Measurements from ENCODE around the gene TAF8.

The TAF8 gene

DNA sequence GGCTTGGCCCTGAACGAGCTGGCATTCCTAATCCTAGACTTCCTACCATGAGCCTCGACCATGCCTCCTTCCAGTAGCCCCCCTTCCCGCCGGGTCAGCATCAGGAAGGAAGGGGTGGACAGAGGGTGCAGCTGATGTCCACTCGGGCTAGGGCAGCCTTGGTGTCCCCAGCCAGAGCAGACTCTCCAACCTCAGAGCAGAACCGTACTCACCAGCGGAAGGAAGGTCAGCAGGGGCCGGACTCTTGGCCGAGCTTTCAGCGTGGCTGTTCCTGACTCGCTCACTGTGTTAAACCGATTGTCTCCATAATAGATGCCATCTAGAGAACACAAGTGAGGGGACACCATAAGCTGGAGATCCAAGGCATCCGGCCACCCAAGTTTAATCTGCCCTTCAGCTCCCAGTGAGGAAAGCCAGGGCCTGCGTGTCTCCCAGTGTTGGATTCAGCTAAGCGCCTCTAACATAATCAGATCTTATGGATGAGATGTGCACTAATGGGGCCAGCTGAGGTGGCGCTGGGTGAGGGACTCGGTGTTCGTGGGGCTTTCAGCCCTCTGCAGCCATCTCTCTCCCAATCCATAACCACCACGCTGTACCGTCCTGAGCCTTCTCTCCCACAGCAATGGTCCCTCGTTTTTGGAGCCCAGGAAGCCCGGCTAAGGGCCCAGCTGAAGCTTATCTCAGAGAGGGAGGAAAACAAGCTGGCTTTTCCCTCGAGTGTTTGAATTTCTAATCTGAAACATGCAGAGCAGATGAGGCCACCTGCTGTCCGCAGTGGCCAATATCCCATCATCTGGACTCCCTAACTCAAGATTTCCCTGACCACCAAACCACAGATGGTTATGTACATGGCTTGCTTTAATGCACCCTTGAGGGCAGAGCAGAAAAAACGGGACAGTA lies 78.4 kb downstream of the TAF8 start:
- H3K9me3 ChIP-seq (ENCODE audit: low read length) = no peaks in the 10 kb centered on the region
- H3K79me2 ChIP-seq (ENCODE audit: insufficient read depth, low read length) = no peaks in the 10 kb centered on the region
- no peaks in the 10 kb centered on the region for H3F3A ChIP-seq (ENCODE audit: insufficient read depth, low read length)
- H3K4me1 ChIP-seq (ENCODE audit: insufficient read depth, low read length, severe bottlenecking) = no peaks in the 10 kb centered on the region
- no peak for TF ChIP-seq EZH2 (IDR thresholded peaks at IDR 0.05; ENCODE audit: borderline replicate concordance, low read length)
- TF ChIP-seq, protein P1, sequence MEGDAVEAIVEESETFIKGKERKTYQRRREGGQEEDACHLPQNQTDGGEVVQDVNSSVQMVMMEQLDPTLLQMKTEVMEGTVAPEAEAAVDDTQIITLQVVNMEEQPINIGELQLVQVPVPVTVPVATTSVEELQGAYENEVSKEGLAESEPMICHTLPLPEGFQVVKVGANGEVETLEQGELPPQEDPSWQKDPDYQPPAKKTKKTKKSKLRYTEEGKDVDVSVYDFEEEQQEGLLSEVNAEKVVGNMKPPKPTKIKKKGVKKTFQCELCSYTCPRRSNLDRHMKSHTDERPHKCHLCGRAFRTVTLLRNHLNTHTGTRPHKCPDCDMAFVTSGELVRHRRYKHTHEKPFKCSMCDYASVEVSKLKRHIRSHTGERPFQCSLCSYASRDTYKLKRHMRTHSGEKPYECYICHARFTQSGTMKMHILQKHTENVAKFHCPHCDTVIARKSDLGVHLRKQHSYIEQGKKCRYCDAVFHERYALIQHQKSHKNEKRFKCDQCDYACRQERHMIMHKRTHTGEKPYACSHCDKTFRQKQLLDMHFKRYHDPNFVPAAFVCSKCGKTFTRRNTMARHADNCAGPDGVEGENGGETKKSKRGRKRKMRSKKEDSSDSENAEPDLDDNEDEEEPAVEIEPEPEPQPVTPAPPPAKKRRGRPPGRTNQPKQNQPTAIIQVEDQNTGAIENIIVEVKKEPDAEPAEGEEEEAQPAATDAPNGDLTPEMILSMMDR (IDR thresholded peaks at IDR 0.05; ENCODE audit: low read length) = no peak
- H3K4me2 ChIP-seq (ENCODE audit: low read length) = no peak overlapping the region
- no peak overlapping the region for H3K27ac ChIP-seq (ENCODE audit: low read depth, low read length, poor library complexity, severe bottlenecking)
- H3K36me3 ChIP-seq (ENCODE audit: insufficient read depth, low read length) = no peaks in the 10 kb centered on the region
- H3K9ac ChIP-seq (ENCODE audit: low read length) = no peak overlapping the region
- H3K9me2 ChIP-seq (ENCODE audit: low read depth, low read length) = no peaks in the 10 kb centered on the region
- no peak overlapping the region for H2AFZ ChIP-seq (ENCODE audit: low read length)
- no peaks in the 10 kb centered on the region for H3K27me3 ChIP-seq (ENCODE audit: insufficient read depth, low read length)
- H3K4me3 ChIP-seq (ENCODE audit: low read depth, low read length, poor library complexity, severe bottlenecking) = no peak overlapping the region
- no peaks in the 10 kb centered on the region for H4K20me1 ChIP-seq (ENCODE audit: insufficient read depth, low read length)

DNA sequence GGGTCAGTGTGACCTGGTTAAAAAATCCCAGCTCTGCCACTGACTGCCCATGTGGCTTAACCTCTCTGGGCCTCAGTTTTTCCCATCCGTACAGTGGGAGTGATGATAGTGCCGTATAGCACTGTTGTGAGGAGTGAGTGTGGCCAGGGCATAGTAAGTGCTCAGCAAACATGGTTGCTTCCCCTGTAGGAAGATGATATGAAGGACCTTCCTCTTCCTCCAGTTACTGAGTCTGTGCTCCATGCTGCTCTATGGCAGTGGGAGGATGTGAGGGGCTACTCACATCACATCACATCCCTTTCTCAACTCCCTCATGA lies 79.0 kb downstream of the TAF8 start:
- no peak for TF ChIP-seq EZH2 (IDR thresholded peaks at IDR 0.05; ENCODE audit: borderline replicate concordance, low read length)
- TF ChIP-seq, protein P1 (IDR thresholded peaks at IDR 0.05; ENCODE audit: low read length) = no peak
- no peak overlapping the region for H2AFZ ChIP-seq (ENCODE audit: low read length)
- no peaks in the 10 kb centered on the region for H3K9me2 ChIP-seq (ENCODE audit: low read depth, low read length)
- no peaks in the 10 kb centered on the region for H3F3A ChIP-seq (ENCODE audit: insufficient read depth, low read length)
- no peak overlapping the region for H3K4me2 ChIP-seq (ENCODE audit: low read length)
- no peaks in the 10 kb centered on the region for H3K36me3 ChIP-seq (ENCODE audit: insufficient read depth, low read length)
- no peak overlapping the region for H3K9ac ChIP-seq (ENCODE audit: low read length)
- no peaks in the 10 kb centered on the region for H3K4me1 ChIP-seq (ENCODE audit: insufficient read depth, low read length, severe bottlenecking)
- no peaks in the 10 kb centered on the region for H3K27me3 ChIP-seq (ENCODE audit: insufficient read depth, low read length)
- no peak overlapping the region for H3K4me3 ChIP-seq (ENCODE audit: low read depth, low read length, poor library complexity, severe bottlenecking)
- no peaks in the 10 kb centered on the region for H4K20me1 ChIP-seq (ENCODE audit: insufficient read depth, low read length)
- H3K79me2 ChIP-seq (ENCODE audit: insufficient read depth, low read length) = no peaks in the 10 kb centered on the region
- H3K27ac ChIP-seq (ENCODE audit: low read depth, low read length, poor library complexity, severe bottlenecking) = no peak overlapping the region
- no peaks in the 10 kb centered on the region for H3K9me3 ChIP-seq (ENCODE audit: low read length)

DNA sequence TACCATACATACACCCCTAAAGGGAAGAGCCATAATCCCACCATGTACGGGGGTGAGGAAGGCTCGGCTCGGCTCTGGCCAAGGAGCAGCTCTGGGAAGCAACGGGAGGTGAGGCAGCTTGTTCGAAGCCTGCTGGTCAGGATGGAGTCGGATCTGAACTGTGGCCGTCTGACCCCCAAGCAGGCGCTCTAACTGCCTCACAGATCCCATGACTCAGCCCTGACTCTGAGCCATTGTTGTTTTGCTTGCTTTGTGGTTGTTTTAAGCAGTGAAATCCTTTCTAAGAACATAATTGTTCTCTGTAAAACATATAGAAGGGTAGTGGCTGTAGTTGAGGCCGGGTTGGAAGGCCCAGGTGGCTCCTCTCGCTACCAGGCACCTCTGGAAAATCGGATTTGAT lies 81.2 kb downstream of the TAF8 start:
- Histone ChIP-seq H3K9me2 (ENCODE audit: low read depth, low read length) (no peaks in the 10 kb centered on the region), H3K27me3 (ENCODE audit: insufficient read depth, low read length) (no peaks in the 10 kb centered on the region), H3K4me1 (ENCODE audit: insufficient read depth, low read length, severe bottlenecking) (peaks cover 4% of the 10 kb centered on the region), H3K27ac (ENCODE audit: low read depth, low read length, poor library complexity, severe bottlenecking) (no peak overlapping the region), H3F3A (ENCODE audit: insufficient read depth, low read length) (no peaks in the 10 kb centered on the region), H3K79me2 (ENCODE audit: insufficient read depth, low read length) (no peaks in the 10 kb centered on the region), H3K9ac (ENCODE audit: low read length) (no peak overlapping the region), H3K4me3 (ENCODE audit: low read depth, low read length, poor library complexity, severe bottlenecking) (no peak overlapping the region), H4K20me1 (ENCODE audit: insufficient read depth, low read length) (no peaks in the 10 kb centered on the region), H3K36me3 (ENCODE audit: insufficient read depth, low read length) (no peaks in the 10 kb centered on the region), H2AFZ (ENCODE audit: low read length) (no peak overlapping the region), H3K4me2 (ENCODE audit: low read length) (no peak overlapping the region), H3K9me3 (ENCODE audit: low read length) (no peaks in the 10 kb centered on the region)
- TF ChIP-seq, protein P1 (IDR thresholded peaks at IDR 0.05; ENCODE audit: low read length) = no peak
- no peak for TF ChIP-seq EZH2 (IDR thresholded peaks at IDR 0.05; ENCODE audit: borderline replicate concordance, low read length)

All from OCI-LY1 (cell line).